Measurements from ENCODE around the gene ASGR2. TPM values are rescaled to one million over a fixed set of nuclear protein-coding genes. Genes with fewer than 3 reads are reported as not detected.

Gene ASGR2
- total RNA-seq, 1 experiment from 2014 or later: 0.13 TPM

DNA sequence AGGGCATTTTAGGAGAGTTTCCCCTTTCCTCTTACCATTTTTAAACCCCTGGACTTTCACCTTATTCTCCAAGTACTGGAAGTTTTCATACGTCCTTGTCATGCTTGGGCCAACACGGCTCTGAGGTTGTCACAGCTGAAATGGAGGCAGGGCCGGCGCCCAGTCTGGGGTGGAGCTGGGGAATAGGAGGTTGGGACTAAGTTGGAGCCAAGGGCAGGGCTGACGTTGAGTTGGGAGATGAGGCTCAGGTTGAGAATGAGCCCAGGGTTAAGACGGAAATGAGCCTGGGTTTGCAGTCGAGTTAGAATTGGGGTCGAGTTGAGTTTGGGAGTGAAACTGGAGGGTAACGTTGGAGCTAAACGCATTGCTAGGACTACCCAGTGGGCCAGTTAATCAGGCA is 35.9 kb downstream of the ASGR2 start (continued):
- TF ChIP-seq, protein P1, sequence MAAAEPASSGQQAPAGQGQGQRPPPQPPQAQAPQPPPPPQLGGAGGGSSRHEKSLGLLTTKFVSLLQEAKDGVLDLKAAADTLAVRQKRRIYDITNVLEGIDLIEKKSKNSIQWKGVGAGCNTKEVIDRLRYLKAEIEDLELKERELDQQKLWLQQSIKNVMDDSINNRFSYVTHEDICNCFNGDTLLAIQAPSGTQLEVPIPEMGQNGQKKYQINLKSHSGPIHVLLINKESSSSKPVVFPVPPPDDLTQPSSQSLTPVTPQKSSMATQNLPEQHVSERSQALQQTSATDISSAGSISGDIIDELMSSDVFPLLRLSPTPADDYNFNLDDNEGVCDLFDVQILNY (CRISPR knock-in tag; IDR thresholded peaks at IDR 0.05): no peak

DNA sequence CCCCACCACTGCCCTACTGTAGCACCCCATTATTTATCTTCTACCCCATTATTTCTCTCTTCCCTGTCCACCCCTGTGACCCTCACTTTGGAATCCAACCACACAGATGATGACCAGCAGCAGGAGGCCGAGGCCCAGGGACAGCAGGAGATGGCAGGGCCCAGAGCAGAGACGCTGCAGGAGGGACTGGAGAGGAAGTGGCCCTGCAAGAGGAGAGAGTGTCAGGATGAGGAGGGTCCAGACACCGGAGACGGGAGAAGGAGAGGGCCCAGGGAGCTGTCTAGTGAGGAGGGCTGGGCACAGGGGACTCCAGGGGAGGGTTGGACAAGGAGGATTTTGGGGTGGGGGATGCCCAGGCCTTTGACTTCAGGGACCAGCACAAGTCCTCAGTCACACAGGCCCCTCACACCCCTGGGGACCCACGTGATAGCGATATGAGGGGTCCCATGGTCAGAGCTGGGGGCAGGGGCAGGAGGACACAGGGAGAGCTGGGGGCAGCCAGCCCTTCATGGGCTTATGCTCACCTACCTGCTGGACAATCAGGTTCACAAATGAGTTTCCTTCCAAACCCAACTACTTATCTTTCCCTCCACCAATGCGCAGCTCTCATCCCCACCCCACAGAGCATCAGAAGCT is 36.6 kb downstream of the ASGR2 start:
- Mint-ChIP-seq H3K27ac (no peak overlapping the region), H3K9me3 (peaks cover 13% of the 10 kb centered on the region), H3K4me1 (no peaks in the 10 kb centered on the region), H3K4me3 (no peak overlapping the region), H3K27me3 (ENCODE audit: low read depth) (peaks cover 8% of the 10 kb centered on the region), H3K36me3 (no peaks in the 10 kb centered on the region)
- ChIA-PET CTCF (no interaction called here), POLR2A (no interaction called here)
- no peak for TF ChIP-seq CBFB (CRISPR knock-in tag; IDR thresholded peaks at IDR 0.05; ENCODE audit: low read depth)
- no peak for TF ChIP-seq NFYB (CRISPR knock-in tag; conservative IDR thresholded peaks at IDR 0.05; ENCODE audit: low read depth)
- TF ChIP-seq RELA (CRISPR knock-in tag; IDR thresholded peaks at IDR 0.05; ENCODE audit: borderline replicate concordance): no peak
- TF ChIP-seq MYBL2 (CRISPR knock-in tag; IDR thresholded peaks at IDR 0.05): no peak
- TF ChIP-seq TEAD4 (CRISPR knock-in tag; IDR thresholded peaks at IDR 0.05): no peak
- TF ChIP-seq, protein P2, sequence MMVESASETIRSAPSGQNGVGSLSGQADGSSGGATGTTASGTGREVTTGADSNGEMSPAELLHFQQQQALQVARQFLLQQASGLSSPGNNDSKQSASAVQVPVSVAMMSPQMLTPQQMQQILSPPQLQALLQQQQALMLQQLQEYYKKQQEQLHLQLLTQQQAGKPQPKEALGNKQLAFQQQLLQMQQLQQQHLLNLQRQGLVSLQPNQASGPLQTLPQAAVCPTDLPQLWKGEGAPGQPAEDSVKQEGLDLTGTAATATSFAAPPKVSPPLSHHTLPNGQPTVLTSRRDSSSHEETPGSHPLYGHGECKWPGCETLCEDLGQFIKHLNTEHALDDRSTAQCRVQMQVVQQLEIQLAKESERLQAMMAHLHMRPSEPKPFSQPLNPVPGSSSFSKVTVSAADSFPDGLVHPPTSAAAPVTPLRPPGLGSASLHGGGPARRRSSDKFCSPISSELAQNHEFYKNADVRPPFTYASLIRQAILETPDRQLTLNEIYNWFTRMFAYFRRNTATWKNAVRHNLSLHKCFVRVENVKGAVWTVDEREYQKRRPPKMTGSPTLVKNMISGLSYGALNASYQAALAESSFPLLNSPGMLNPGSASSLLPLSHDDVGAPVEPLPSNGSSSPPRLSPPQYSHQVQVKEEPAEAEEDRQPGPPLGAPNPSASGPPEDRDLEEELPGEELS (CRISPR knock-in tag; IDR thresholded peaks at IDR 0.05): no peak
- TF ChIP-seq JUN (CRISPR knock-in tag; IDR thresholded peaks at IDR 0.05): no peak
- TF ChIP-seq TP53 (CRISPR knock-in tag; IDR thresholded peaks at IDR 0.05): no peak
- TF ChIP-seq, protein P3, sequence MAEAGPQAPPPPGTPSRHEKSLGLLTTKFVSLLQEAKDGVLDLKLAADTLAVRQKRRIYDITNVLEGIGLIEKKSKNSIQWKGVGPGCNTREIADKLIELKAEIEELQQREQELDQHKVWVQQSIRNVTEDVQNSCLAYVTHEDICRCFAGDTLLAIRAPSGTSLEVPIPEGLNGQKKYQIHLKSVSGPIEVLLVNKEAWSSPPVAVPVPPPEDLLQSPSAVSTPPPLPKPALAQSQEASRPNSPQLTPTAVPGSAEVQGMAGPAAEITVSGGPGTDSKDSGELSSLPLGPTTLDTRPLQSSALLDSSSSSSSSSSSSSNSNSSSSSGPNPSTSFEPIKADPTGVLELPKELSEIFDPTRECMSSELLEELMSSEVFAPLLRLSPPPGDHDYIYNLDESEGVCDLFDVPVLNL (CRISPR knock-in tag; IDR thresholded peaks at IDR 0.05; ENCODE audit: borderline replicate concordance, low read depth): no peak
- TF ChIP-seq ELF4 (CRISPR knock-in tag; IDR thresholded peaks at IDR 0.05; ENCODE audit: low read depth): no peak
- TF ChIP-seq, protein P4, sequence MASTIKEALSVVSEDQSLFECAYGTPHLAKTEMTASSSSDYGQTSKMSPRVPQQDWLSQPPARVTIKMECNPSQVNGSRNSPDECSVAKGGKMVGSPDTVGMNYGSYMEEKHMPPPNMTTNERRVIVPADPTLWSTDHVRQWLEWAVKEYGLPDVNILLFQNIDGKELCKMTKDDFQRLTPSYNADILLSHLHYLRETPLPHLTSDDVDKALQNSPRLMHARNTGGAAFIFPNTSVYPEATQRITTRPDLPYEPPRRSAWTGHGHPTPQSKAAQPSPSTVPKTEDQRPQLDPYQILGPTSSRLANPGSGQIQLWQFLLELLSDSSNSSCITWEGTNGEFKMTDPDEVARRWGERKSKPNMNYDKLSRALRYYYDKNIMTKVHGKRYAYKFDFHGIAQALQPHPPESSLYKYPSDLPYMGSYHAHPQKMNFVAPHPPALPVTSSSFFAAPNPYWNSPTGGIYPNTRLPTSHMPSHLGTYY (CRISPR knock-in tag; IDR thresholded peaks at IDR 0.05): no peak
- no peak for TF ChIP-seq TEAD1 (CRISPR knock-in tag; IDR thresholded peaks at IDR 0.05)
- TF ChIP-seq, protein P5, sequence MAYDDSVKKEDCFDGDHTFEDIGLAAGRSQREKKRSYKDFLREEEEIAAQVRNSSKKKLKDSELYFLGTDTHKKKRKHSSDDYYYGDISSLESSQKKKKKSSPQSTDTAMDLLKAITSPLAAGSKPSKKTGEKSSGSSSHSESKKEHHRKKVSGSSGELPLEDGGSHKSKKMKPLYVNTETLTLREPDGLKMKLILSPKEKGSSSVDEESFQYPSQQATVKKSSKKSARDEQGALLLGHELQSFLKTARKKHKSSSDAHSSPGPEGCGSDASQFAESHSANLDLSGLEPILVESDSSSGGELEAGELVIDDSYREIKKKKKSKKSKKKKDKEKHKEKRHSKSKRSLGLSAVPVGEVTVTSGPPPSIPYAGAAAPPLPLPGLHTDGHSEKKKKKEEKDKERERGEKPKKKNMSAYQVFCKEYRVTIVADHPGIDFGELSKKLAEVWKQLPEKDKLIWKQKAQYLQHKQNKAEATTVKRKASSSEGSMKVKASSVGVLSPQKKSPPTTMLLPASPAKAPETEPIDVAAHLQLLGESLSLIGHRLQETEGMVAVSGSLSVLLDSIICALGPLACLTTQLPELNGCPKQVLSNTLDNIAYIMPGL (CRISPR knock-in tag; IDR thresholded peaks at IDR 0.05): no peak
- TF ChIP-seq, protein P6, sequence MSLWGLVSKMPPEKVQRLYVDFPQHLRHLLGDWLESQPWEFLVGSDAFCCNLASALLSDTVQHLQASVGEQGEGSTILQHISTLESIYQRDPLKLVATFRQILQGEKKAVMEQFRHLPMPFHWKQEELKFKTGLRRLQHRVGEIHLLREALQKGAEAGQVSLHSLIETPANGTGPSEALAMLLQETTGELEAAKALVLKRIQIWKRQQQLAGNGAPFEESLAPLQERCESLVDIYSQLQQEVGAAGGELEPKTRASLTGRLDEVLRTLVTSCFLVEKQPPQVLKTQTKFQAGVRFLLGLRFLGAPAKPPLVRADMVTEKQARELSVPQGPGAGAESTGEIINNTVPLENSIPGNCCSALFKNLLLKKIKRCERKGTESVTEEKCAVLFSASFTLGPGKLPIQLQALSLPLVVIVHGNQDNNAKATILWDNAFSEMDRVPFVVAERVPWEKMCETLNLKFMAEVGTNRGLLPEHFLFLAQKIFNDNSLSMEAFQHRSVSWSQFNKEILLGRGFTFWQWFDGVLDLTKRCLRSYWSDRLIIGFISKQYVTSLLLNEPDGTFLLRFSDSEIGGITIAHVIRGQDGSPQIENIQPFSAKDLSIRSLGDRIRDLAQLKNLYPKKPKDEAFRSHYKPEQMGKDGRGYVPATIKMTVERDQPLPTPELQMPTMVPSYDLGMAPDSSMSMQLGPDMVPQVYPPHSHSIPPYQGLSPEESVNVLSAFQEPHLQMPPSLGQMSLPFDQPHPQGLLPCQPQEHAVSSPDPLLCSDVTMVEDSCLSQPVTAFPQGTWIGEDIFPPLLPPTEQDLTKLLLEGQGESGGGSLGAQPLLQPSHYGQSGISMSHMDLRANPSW (CRISPR knock-in tag; conservative IDR thresholded peaks at IDR 0.05; ENCODE audit: low read depth): no peak
- TF ChIP-seq, protein P7, sequence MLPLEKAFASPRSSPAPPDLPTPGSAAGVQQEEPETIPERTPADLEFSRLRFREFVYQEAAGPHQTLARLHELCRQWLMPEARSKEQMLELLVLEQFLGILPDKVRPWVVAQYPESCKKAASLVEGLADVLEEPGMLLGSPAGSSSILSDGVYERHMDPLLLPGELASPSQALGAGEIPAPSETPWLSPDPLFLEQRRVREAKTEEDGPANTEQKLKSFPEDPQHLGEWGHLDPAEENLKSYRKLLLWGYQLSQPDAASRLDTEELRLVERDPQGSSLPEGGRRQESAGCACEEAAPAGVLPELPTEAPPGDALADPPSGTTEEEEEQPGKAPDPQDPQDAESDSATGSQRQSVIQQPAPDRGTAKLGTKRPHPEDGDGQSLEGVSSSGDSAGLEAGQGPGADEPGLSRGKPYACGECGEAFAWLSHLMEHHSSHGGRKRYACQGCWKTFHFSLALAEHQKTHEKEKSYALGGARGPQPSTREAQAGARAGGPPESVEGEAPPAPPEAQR (CRISPR knock-in tag; IDR thresholded peaks at IDR 0.05): no peak
- TF ChIP-seq ZNF416 (CRISPR knock-in tag; IDR thresholded peaks at IDR 0.05): no peak
- ATAC-seq (no peak), DNase-seq (ENCODE audit: low spot score) (no peak)

All from WTC11 (cell line).